HG02571 (cell line): ENCODE measurements around the gene RAB1A.

Experiments
- ATAC-seq: cut with Tn5 transposase; IDR thresholded peaks from one replicate; pipeline ENCODE4 v1.9.1; 2021; ENCODE audit warnings: mild to moderate bottlenecking, moderate library complexity; ENCODE audit not compliant: unreplicated experiment

The RAB1A gene

GRCh38 chr2:65062843-65063825 lies 66.8 kb downstream of the RAB1A start:
- ATAC-seq = no peak

- ATAC-seq = no peak
Measured at GRCh38 chr2:65061910-65062339, 68.0 kb downstream of the RAB1A start.

- no peak for ATAC-seq
Measured at GRCh38 chr2:65061146-65061909, 68.6 kb downstream of the RAB1A start.

GRCh38 chr2:65059071-65059470 lies 70.8 kb downstream of the RAB1A start:
- ATAC-seq = no peak

GRCh38 chr2:65057391-65058052 lies 72.4 kb downstream of the RAB1A start:
- no peak for ATAC-seq

- ATAC-seq = no peak
Measured at GRCh38 chr2:65057054-65057375, 72.9 kb downstream of the RAB1A start.

GRCh38 chr2:65056215-65057053 lies 73.5 kb downstream of the RAB1A start, which contains the start of gene CEP68:
Gene CEP68, plus strand, starts transcription at chr2:65056416. Its CDS starts 13,029 bp downstream, at chr2:65069445.
- peak; percentile 86 for ATAC-seq

GRCh38 chr2:65055422-65056214 lies 74.3 kb downstream of the RAB1A start:
- ATAC-seq = peak; percentile 33

GRCh38 chr2:65054749-65055421 lies 75.0 kb downstream of the RAB1A start:
- no peak for ATAC-seq

GRCh38 chr2:65053199-65053598 lies 76.7 kb downstream of the RAB1A start:
- ATAC-seq = peak; percentile 46

GRCh38 chr2:65050931-65051330 lies 79.0 kb downstream of the RAB1A start:
- ATAC-seq = no peak

GRCh38 chr2:65049010-65049639 lies 80.8 kb downstream of the RAB1A start:
- ATAC-seq = no peak

- ATAC-seq = no peak
Measured at GRCh38 chr2:65046633-65047407, 83.1 kb downstream of the RAB1A start.

GRCh38 chr2:65045651-65046050 lies 84.3 kb downstream of the RAB1A start:
- ATAC-seq = no peak

GRCh38 chr2:65044097-65044735 lies 85.7 kb downstream of the RAB1A start:
- no peak for ATAC-seq

GRCh38 chr2:65043001-65043400 lies 86.9 kb downstream of the RAB1A start:
- no peak for ATAC-seq
